HEK293 (cell line): ENCODE results near the gene NPPB.

Experiments
- ZNF354C ChIP-seq: fragments of 450-650 bp; formaldehyde crosslinking; IDR thresholded peaks from 2 replicates; pipeline ENCODE4 v1.5.1; 2016; ENCODE audit warnings: missing biosample characterization, missing genetic modification characterization, low read depth, borderline replicate concordance
- ZNF37A ChIP-seq: fragments of 450-650 bp; IDR thresholded peaks from 2 replicates; pipeline ENCODE4 v1.5.1; 2018; ENCODE audit warnings: missing biosample characterization, missing genetic modification characterization

DNA sequence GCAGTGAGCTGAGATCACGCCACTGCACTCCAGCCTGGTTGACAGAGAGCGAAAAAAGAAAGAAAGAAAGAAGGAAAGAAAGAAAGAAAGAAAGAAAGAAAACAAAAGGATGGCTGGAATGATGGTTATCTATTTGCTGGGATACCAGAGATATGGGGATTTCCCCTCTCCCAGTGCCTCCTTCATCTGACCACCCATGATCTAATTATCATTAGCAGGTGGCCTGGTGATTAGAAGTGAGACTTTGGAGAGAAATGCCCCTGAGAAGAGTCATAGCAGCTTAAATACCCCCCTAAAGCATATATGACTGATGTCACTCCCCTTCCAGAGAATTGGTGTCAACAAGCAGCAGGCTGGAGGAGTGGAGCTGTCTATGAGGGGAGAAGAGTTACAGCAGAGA is 1.3 kb upstream of the NPPB start:
- TF ChIP-seq ZNF37A (tag by site-specific recombination) (no peak), ZNF354C (tag by site-specific recombination) (no peak)
